Neural progenitor cell (in vitro differentiated cells): ENCODE data around the gene SCYGR3.

Experiments used
- CTCF ChIP-seq: fragments of 200-600 bp; sonication (generic); IDR thresholded peaks from 2 replicates; pipeline ENCODE4 v1.5.1; 2017; ENCODE audit warnings: antibody characterized with exemption, mild to moderate bottlenecking
- EZH2 ChIP-seq: fragments of 200-600 bp; sonication (generic); IDR thresholded peaks from 2 replicates; pipeline ENCODE4 v1.6.1; 2017; ENCODE audit warnings: antibody characterized with exemption, mild to moderate bottlenecking, moderate library complexity

DNA sequence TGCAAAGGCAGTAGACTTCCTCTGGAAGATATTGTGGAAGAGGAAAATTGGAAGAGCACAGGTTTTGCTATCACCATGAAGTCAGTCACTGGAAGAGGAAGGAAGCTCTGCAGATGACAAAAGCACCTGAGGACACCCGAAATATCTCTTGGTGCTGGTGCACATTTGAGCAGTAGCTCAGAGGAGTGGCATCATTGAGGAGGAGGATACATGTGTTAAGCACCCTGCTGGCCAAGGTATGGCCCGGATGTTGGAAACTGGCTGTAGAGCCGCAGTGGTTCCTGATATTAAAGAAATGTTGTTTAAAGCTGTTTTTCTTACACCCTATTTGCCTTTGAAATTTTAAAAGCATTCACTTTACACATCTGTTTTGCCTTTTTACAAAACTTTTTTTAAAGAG, 48.6 kb downstream of the SCYGR3 start:
- TF ChIP-seq CTCF = no peak
- no peak for TF ChIP-seq EZH2
